ENCODE measurements around the gene SMPD2. TPM values are rescaled to one million over a fixed set of nuclear protein-coding genes. Genes with fewer than 3 reads are reported as not detected.

The SMPD2 gene
- total RNA-seq, 2 donors from 2014 or later: 21.9 to 27.5 TPM

GRCh38 chr6:109442393-109442924, 1.9 kb downstream of the SMPD2 start:
- H3K27ac ChIP-seq: no peak overlapping the region

GRCh38 chr6:109443425-109443950, 3.0 kb downstream of the SMPD2 start:
- Histone ChIP-seq H3K36me3 (peaks cover 4% of the 10 kb centered on the region), H3K27me3 (no peaks in the 10 kb centered on the region), H3K4me1 (peaks cover 7% of the 10 kb centered on the region), H3K27ac (no peak overlapping the region), H3K9ac (ENCODE audit: low read depth in 2 of 2, low read length in 2 of 2) (no peak overlapping the region), H3K4me3 (no peak overlapping the region), H3K9me3 (no peaks in the 10 kb centered on the region)
- TF ChIP-seq CTCF (IDR thresholded peaks at IDR 0.05): no peak
- intact Hi-C loops (cut with DNase I): no loop called here
- no peak for DNase-seq

More at GRCh38 chr6:109442393-109442924, 1.9 kb downstream of the SMPD2 start:
- Histone ChIP-seq H3K4me1 (peaks cover 7% of the 10 kb centered on the region), H3K27me3 (no peaks in the 10 kb centered on the region), H3K9ac (ENCODE audit: low read depth in 2 of 2, low read length in 2 of 2) (no peak overlapping the region), H3K4me3 (no peak overlapping the region), H3K36me3 (peaks cover 4% of the 10 kb centered on the region), H3K9me3 (no peaks in the 10 kb centered on the region)
- TF ChIP-seq CTCF (IDR thresholded peaks at IDR 0.05): no peak
- DNase-seq: no peak
- intact Hi-C loops (cut with DNase I): no loop called here

GRCh38 chr6:109445382-109445781, 4.9 kb downstream of the SMPD2 start:
- no peak overlapping the region for H3K9ac ChIP-seq (ENCODE audit: low read depth in 2 of 2, low read length in 2 of 2)
- H3K4me1 ChIP-seq: peaks cover 7% of the 10 kb centered on the region
- intact Hi-C loops (cut with DNase I): loop anchor here (5.0 kb wide), 1 partner anchor 242 kb away; no protein-coding TSS in a partner anchor
- no peak overlapping the region for H3K4me3 ChIP-seq
- TF ChIP-seq CTCF (IDR thresholded peaks at IDR 0.05): no peak
- H3K27ac ChIP-seq: no peak overlapping the region
- DNase-seq: no peak
- H3K36me3 ChIP-seq: peaks cover 4% of the 10 kb centered on the region
- no peaks in the 10 kb centered on the region for H3K27me3 ChIP-seq
- H3K9me3 ChIP-seq: no peaks in the 10 kb centered on the region

GRCh38 chr6:109446072-109446471, 5.5 kb downstream of the SMPD2 start:
- H3K4me3 ChIP-seq: no peak overlapping the region
- no peaks in the 10 kb centered on the region for H3K27me3 ChIP-seq
- H3K9me3 ChIP-seq: no peaks in the 10 kb centered on the region
- peaks cover 7% of the 10 kb centered on the region for H3K4me1 ChIP-seq
- H3K27ac ChIP-seq: no peak overlapping the region
- H3K36me3 ChIP-seq: peaks cover 4% of the 10 kb centered on the region
- no peak overlapping the region for H3K9ac ChIP-seq (ENCODE audit: low read depth in 2 of 2, low read length in 2 of 2)
- intact Hi-C loops (cut with DNase I): loop anchor here (5.0 kb wide), 1 partner anchor 241 kb away; no protein-coding TSS in a partner anchor
- no peak for TF ChIP-seq CTCF (IDR thresholded peaks at IDR 0.05)
- peak; percentile 68 for DNase-seq

GRCh38 chr6:109446541-109446940, 6.0 kb downstream of the SMPD2 start:
- intact Hi-C loops (cut with DNase I): loop anchor here (5.0 kb wide), 1 partner anchor 241 kb away; no protein-coding TSS in a partner anchor
- no peak for DNase-seq

More at GRCh38 chr6:109446541-109446940, 6.0 kb downstream of the SMPD2 start:
- Histone ChIP-seq H3K4me1 (peaks cover 6% of the 10 kb centered on the region), H3K4me3 (no peak overlapping the region), H3K27me3 (no peaks in the 10 kb centered on the region), H3K36me3 (peaks cover 4% of the 10 kb centered on the region), H3K27ac (no peak overlapping the region), H3K9me3 (no peaks in the 10 kb centered on the region), H3K9ac (ENCODE audit: low read depth in 2 of 2, low read length in 2 of 2) (no peak overlapping the region)
- no peak for TF ChIP-seq CTCF (IDR thresholded peaks at IDR 0.05)
